Fibroblast of mammary gland (primary cell): ENCODE results near the gene FSTL4.

ENCODE experiments used
- DNase-seq: peaks from one replicate; pipeline ENCODE4 v3.0.0-alpha.2; 2010; ENCODE audit warnings: low read depth
- H3K4me3 ChIP-seq: 2 replicates; pipeline ENCODE4 v1.5.1; 2011; ENCODE audit warnings: low read depth, mild to moderate bottlenecking, low read length, moderate library complexity; ENCODE audit not compliant: control insufficient read depth
- CTCF ChIP-seq: conservative IDR thresholded peaks from 2 replicates; pipeline ENCODE4 v1.5.1; 2011; ENCODE audit warnings: low read depth, low read length, inconsistent platforms; ENCODE audit not compliant: control insufficient read depth, insufficient read depth

Gene FSTL4

GRCh38 chr5:133384120-133384855 lies 228.1 kb downstream of the FSTL4 start:
- no peak overlapping the region for H3K4me3 ChIP-seq
- TF ChIP-seq CTCF: no peak
- no peak for DNase-seq

- TF ChIP-seq CTCF: no peak
Observed at GRCh38 chr5:133383580-133383939, 228.8 kb downstream of the FSTL4 start.

GRCh38 chr5:133382661-133383579 lies 229.4 kb downstream of the FSTL4 start:
- no peak for DNase-seq
- TF ChIP-seq CTCF: no peak
- no peak overlapping the region for H3K4me3 ChIP-seq

More at GRCh38 chr5:133383580-133383939, 228.8 kb downstream of the FSTL4 start:
- no peak overlapping the region for H3K4me3 ChIP-seq
- no peak for DNase-seq

GRCh38 chr5:133381571-133382365 lies 230.6 kb downstream of the FSTL4 start:
- H3K4me3 ChIP-seq: no peak overlapping the region
- TF ChIP-seq CTCF: no peak
- DNase-seq: no peak

GRCh38 chr5:133381041-133381440 lies 231.3 kb downstream of the FSTL4 start:
- H3K4me3 ChIP-seq: no peak overlapping the region
- no peak for DNase-seq
- no peak for TF ChIP-seq CTCF

- H3K4me3 ChIP-seq: no peak overlapping the region
- DNase-seq: no peak
- TF ChIP-seq CTCF: no peak
Observed at GRCh38 chr5:133377736-133378135, 234.6 kb downstream of the FSTL4 start.
